ENCODE results near the gene SDK2.

- TF ChIP-seq GTF2F1 (IDR thresholded peaks at IDR 0.05; ENCODE audit: borderline replicate concordance, low read depth, low read length): no peak
- TF ChIP-seq YY1 (IDR thresholded peaks at IDR 0.05; ENCODE audit: low read depth, low read length): no peak
- TF ChIP-seq FOSL1 (IDR thresholded peaks at IDR 0.05; ENCODE audit: insufficient read depth, low read depth, low read length): no peak
- no peak for TF ChIP-seq CTCF (IDR thresholded peaks at IDR 0.05; ENCODE audit: control extremely low read depth in 1 of 3, insufficient read depth in 1 of 3, low read depth in 1 of 3, low read length in 3 of 3)
- no peak for TF ChIP-seq HDAC2 (IDR thresholded peaks at IDR 0.05; ENCODE audit: borderline replicate concordance in 1 of 2, low read depth in 2 of 2, low read length in 2 of 2)
- no peak for TF ChIP-seq CEBPB (IDR thresholded peaks at IDR 0.05; ENCODE audit: low read depth, low read length)
- no peak for TF ChIP-seq EZH2 (IDR thresholded peaks at IDR 0.05; ENCODE audit: low read depth, low read length, severe bottlenecking)
- no peak for TF ChIP-seq TAF7 (optimal IDR thresholded peaks at IDR 0.05; ENCODE audit: borderline replicate concordance, low read depth, low read length)
- TF ChIP-seq ASH2L (IDR thresholded peaks at IDR 0.05; ENCODE audit: low read length): no peak
- TF ChIP-seq TAF1 (IDR thresholded peaks at IDR 0.05; ENCODE audit: low read depth, low read length): no peak
- TF ChIP-seq ATF3 (IDR thresholded peaks at IDR 0.05; ENCODE audit: insufficient read depth, low read depth, low read length): no peak
- no peak for TF ChIP-seq BRCA1 (IDR thresholded peaks at IDR 0.05; ENCODE audit: low read depth, low read length)
- no peak for TF ChIP-seq POLR2A (IDR thresholded peaks at IDR 0.05; ENCODE audit: control extremely low read depth in 1 of 2, low read depth in 2 of 2, low read length in 2 of 2)
Observed at GRCh38 chr17:73588301-73588846, 55.9 kb downstream of the SDK2 start.
